ENCODE data around the gene LRRC3B. TPM values are rescaled to one million over a fixed set of nuclear protein-coding genes. Genes with fewer than 3 reads are reported as not detected.

Gene LRRC3B
- polyA plus RNA-seq, 3 donors: not detected

- H3K4me3 Mint-ChIP-seq: no peak overlapping the region
- Histone ChIP-seq H3K79me2 (ENCODE audit: insufficient read depth, low read length) (no peaks in the 10 kb centered on the region), H3K9me3 (replicated peaks in 1 of 2; ENCODE audit: control insufficient read depth in 1 of 2, insufficient read depth in 1 of 2, low read length in 2 of 2) (no peaks in the 10 kb centered on the region), H3K4me2 (replicated peaks; ENCODE audit: extremely low read depth, low read length, poor library complexity, severe bottlenecking) (no peak overlapping the region), H4K20me1 (ENCODE audit: insufficient read depth, low read length) (no peaks in the 10 kb centered on the region), H3K4me3 (replicated peaks in 1 of 3; ENCODE audit: low read depth in 2 of 3, low read length in 3 of 3) (no peak overlapping the region), H3K9ac (ENCODE audit: insufficient read depth, low read length, poor library complexity, severe bottlenecking) (no peak overlapping the region), H3K4me1 (ENCODE audit: control insufficient read depth in 1 of 2, insufficient read depth in 2 of 2, low read length in 2 of 2) (no peaks in the 10 kb centered on the region), H3K27me3 (ENCODE audit: control insufficient read depth in 2 of 2, insufficient read depth in 2 of 2, low read length in 2 of 2) (no peaks in the 10 kb centered on the region), H3K27ac (ENCODE audit: low read depth in 1 of 2, low read length in 2 of 2) (no peak overlapping the region), H3K36me3 (replicated peaks in 1 of 2; ENCODE audit: control insufficient read depth in 1 of 2, insufficient read depth in 2 of 2, low read length in 2 of 2) (no peaks in the 10 kb centered on the region), H2AFZ (ENCODE audit: insufficient read depth, low read depth, low read length, poor library complexity, severe bottlenecking) (no peak overlapping the region)
- H3K36me3 Mint-ChIP-seq: no peaks in the 10 kb centered on the region
- peaks cover 0 to 2% (median 0%) of the 10 kb centered on the region in 3 donors for H3K27me3 Mint-ChIP-seq (ENCODE audit: low read depth in 3 of 3)
- no peaks in the 10 kb centered on the region for H3K4me1 Mint-ChIP-seq
- intact Hi-C loops (cut with micrococcal nuclease): no loop called here
- no peak overlapping the region for H3K27ac Mint-ChIP-seq
- WGBS (ENCODE audit: insufficient coverage): 100% methylated on average over 1 of the region's 3 CpGs
- peaks cover 0 to 1% (median 0%) of the 10 kb centered on the region in 7 donors for H3K9me3 Mint-ChIP-seq
- TF ChIP-seq CTCF (IDR thresholded peaks at IDR 0.05): no peak
- DNase-seq: no peak
Measured at GRCh38 chr3:26715431-26715830, 92.9 kb downstream of the LRRC3B start.

GRCh38 chr3:26718315-26718714, 95.7 kb downstream of the LRRC3B start:
- WGBS (ENCODE audit: insufficient coverage): no CpG with 5 or more reads among the region's 1 CpG
- DNase-seq: no peak
- peaks cover 0 to 1% (median 0%) of the 10 kb centered on the region in 7 donors for H3K9me3 Mint-ChIP-seq
- intact Hi-C loops (cut with micrococcal nuclease): no loop called here
- H3K27ac ChIP-seq (ENCODE audit: low read depth in 1 of 2, low read length in 2 of 2): no peak overlapping the region
- no peaks in the 10 kb centered on the region for H3K27me3 ChIP-seq (ENCODE audit: control insufficient read depth in 2 of 2, insufficient read depth in 2 of 2, low read length in 2 of 2)
- no peaks in the 10 kb centered on the region for H3K36me3 Mint-ChIP-seq
- no peak overlapping the region for H3K9ac ChIP-seq (ENCODE audit: insufficient read depth, low read length, poor library complexity, severe bottlenecking)
- no peaks in the 10 kb centered on the region for H3K4me1 ChIP-seq (ENCODE audit: control insufficient read depth in 1 of 2, insufficient read depth in 2 of 2, low read length in 2 of 2)
- no peak overlapping the region for H3K4me2 ChIP-seq (replicated peaks; ENCODE audit: extremely low read depth, low read length, poor library complexity, severe bottlenecking)
- H3K4me3 ChIP-seq (replicated peaks in 1 of 3; ENCODE audit: low read depth in 2 of 3, low read length in 3 of 3): no peak overlapping the region
- no peaks in the 10 kb centered on the region for H3K9me3 ChIP-seq (replicated peaks in 1 of 2; ENCODE audit: control insufficient read depth in 1 of 2, insufficient read depth in 1 of 2, low read length in 2 of 2)
- peaks cover 0 to 2% (median 0%) of the 10 kb centered on the region in 3 donors for H3K27me3 Mint-ChIP-seq (ENCODE audit: low read depth in 3 of 3)
- no peak overlapping the region for H2AFZ ChIP-seq (ENCODE audit: insufficient read depth, low read depth, low read length, poor library complexity, severe bottlenecking)
- no peak for TF ChIP-seq CTCF (IDR thresholded peaks at IDR 0.05)
- no peaks in the 10 kb centered on the region for H3K4me1 Mint-ChIP-seq
- no peak overlapping the region for H3K4me3 Mint-ChIP-seq
- no peaks in the 10 kb centered on the region for H3K36me3 ChIP-seq (replicated peaks in 1 of 2; ENCODE audit: control insufficient read depth in 1 of 2, insufficient read depth in 2 of 2, low read length in 2 of 2)
- no peak overlapping the region for H3K27ac Mint-ChIP-seq
- no peaks in the 10 kb centered on the region for H4K20me1 ChIP-seq (ENCODE audit: insufficient read depth, low read length)
- H3K79me2 ChIP-seq (ENCODE audit: insufficient read depth, low read length): no peaks in the 10 kb centered on the region
